GM20000 (cell line): Measurements from ENCODE around the gene CCM2L.
"Not testable (repeated sequence)": the region's sequence is repeated elsewhere in the genome, so short reads cannot be mapped to it uniquely, and the experiment has no call there.

Source experiments
- DNase-seq: peaks from one replicate; pipeline ENCODE4 v3.0.0; 2012; ENCODE audit warnings: low spot score
- CTCF ChIP-seq: IDR thresholded peaks from 2 replicates; pipeline ENCODE4 v1.5.1; 2012; ENCODE audit warnings: mild to moderate bottlenecking, control low read depth; ENCODE audit errors: extremely low read depth, missing control alignments

Gene CCM2L

GRCh38 chr20:32031007-32031958, 21.0 kb downstream of the CCM2L start:
- peak; percentile 49 for TF ChIP-seq CTCF
- DNase-seq = peak; percentile 69

- TF ChIP-seq CTCF = no peak
- DNase-seq = no peak
Observed at GRCh38 chr20:32033316-32033715, 23.1 kb downstream of the CCM2L start.

- not testable (repeated sequence) for DNase-seq
Observed at GRCh38 chr20:32033721-32034120, 23.5 kb downstream of the CCM2L start.

- peak; percentile 21 for TF ChIP-seq CTCF
- no peak for DNase-seq
Observed at GRCh38 chr20:32034581-32035425, 24.6 kb downstream of the CCM2L start.

GRCh38 chr20:32035426-32035779, 25.2 kb downstream of the CCM2L start:
- no peak for DNase-seq
- TF ChIP-seq CTCF = no peak

- TF ChIP-seq CTCF = no peak
- DNase-seq = no peak
Observed at GRCh38 chr20:32036252-32036651, 26.0 kb downstream of the CCM2L start.

GRCh38 chr20:32036716-32037485, 26.7 kb downstream of the CCM2L start:
- TF ChIP-seq CTCF = no peak
- DNase-seq = no peak
